Effector CD8-positive, alpha-beta T cell (primary cell): ENCODE measurements around the gene BRINP3.

Source experiments
- DNase-seq: peaks from one replicate; lab custom pipeline; 2025; lab: John Stamatoyannopoulos, UW

Gene BRINP3

GRCh38 chr1:190322274-190322673 is 155.4 kb downstream of the BRINP3 start:
- DNase-seq = no peak

GRCh38 chr1:190320952-190321351 is 156.7 kb downstream of the BRINP3 start:
- no peak for DNase-seq

GRCh38 chr1:190312763-190313162 is 164.9 kb downstream of the BRINP3 start:
- no peak for DNase-seq

- DNase-seq = no peak
Observed at GRCh38 chr1:190303501-190303900, 174.2 kb downstream of the BRINP3 start.

- DNase-seq = no peak
Observed at GRCh38 chr1:190296453-190296852, 181.2 kb downstream of the BRINP3 start.

- DNase-seq = no peak
Observed at GRCh38 chr1:190289897-190290296, 187.8 kb downstream of the BRINP3 start.

GRCh38 chr1:190286111-190286510 is 191.6 kb downstream of the BRINP3 start:
- DNase-seq = no peak

- DNase-seq = no peak
Observed at GRCh38 chr1:190277107-190277506, 200.6 kb downstream of the BRINP3 start.

- no peak for DNase-seq
Observed at GRCh38 chr1:190274721-190275120, 202.9 kb downstream of the BRINP3 start.

- no peak for DNase-seq
Observed at GRCh38 chr1:190273161-190273560, 204.5 kb downstream of the BRINP3 start.

GRCh38 chr1:190262538-190262937 is 215.1 kb downstream of the BRINP3 start:
- DNase-seq = no peak

- DNase-seq = no peak
Observed at GRCh38 chr1:190259424-190259823, 218.2 kb downstream of the BRINP3 start.

- DNase-seq = no peak
Observed at GRCh38 chr1:190258003-190258402, 219.7 kb downstream of the BRINP3 start.

GRCh38 chr1:190252046-190252445 is 225.6 kb downstream of the BRINP3 start:
- no peak for DNase-seq

- no peak for DNase-seq
Observed at GRCh38 chr1:190250368-190250767, 227.3 kb downstream of the BRINP3 start.

GRCh38 chr1:190244406-190244805 is 233.3 kb downstream of the BRINP3 start:
- no peak for DNase-seq

GRCh38 chr1:190243056-190243455 is 234.6 kb downstream of the BRINP3 start:
- no peak for DNase-seq

- DNase-seq = no peak
Observed at GRCh38 chr1:190226006-190226405, 251.7 kb downstream of the BRINP3 start.

GRCh38 chr1:190212450-190212849 is 265.2 kb downstream of the BRINP3 start:
- DNase-seq = no peak

- DNase-seq = no peak
Observed at GRCh38 chr1:190207733-190208132, 269.9 kb downstream of the BRINP3 start.

- DNase-seq = no peak
Observed at GRCh38 chr1:190205713-190206112, 272.0 kb downstream of the BRINP3 start.

- DNase-seq = no peak
Observed at GRCh38 chr1:190196020-190196419, 281.6 kb downstream of the BRINP3 start.

- no peak for DNase-seq
Observed at GRCh38 chr1:190193508-190194115, 284.1 kb downstream of the BRINP3 start.

- no peak for DNase-seq
Observed at GRCh38 chr1:190192627-190193026, 285.0 kb downstream of the BRINP3 start.
